ENCODE data around the gene ACOX3. TPM values are rescaled to one million over a fixed set of nuclear protein-coding genes. Genes with fewer than 3 reads are reported as not detected.
"Not testable (repeated sequence)": the region's sequence is repeated elsewhere in the genome, so short reads cannot be mapped to it uniquely, and the experiment has no call there.

The ACOX3 gene
- polyA plus RNA-seq, 3 donors, result 13.8 to 16.6 (median 14.9) TPM

- no peak for DNase-seq (ENCODE audit: low read depth in 3 of 3, low spot score in 2 of 3)
These were observed 81.3 kb downstream of the ACOX3 start for GRCh38 chr4:8359193-8359592.

DNA sequence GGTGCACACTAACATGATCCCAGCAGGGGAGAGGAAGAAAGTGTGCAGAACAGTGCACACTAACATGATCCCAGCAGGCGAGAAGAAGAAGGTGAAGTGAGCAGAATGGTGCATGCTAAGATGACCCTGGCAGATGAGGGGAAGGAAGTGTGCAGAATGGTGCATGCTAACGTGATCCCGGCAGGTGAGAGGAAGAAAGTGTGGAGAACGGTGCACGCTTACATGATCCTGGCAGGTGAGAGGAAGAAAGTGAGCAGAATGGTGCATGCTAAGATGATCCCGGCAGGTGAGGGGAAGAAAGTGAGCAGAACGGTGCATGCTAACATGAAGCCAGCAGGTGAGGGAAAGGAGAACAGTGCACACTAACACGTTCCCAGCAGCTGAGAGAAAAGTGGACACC, 83.7 kb downstream of the ACOX3 start:
- DNase-seq (ENCODE audit: low read depth in 3 of 3, low spot score in 2 of 3), result no peak

- DNase-seq (ENCODE audit: low read depth in 3 of 3, low spot score in 2 of 3), result no peak
These were observed 84.5 kb downstream of the ACOX3 start for GRCh38 chr4:8355864-8356565.

- DNase-seq (ENCODE audit: low read depth in 3 of 3, low spot score in 2 of 3), result no peak
These were observed 85.2 kb downstream of the ACOX3 start for GRCh38 chr4:8355306-8355705.

- DNase-seq (ENCODE audit: low read depth in 3 of 3, low spot score in 2 of 3), result no peak
These were observed 86.5 kb downstream of the ACOX3 start for GRCh38 chr4:8353912-8354453.

DNA sequence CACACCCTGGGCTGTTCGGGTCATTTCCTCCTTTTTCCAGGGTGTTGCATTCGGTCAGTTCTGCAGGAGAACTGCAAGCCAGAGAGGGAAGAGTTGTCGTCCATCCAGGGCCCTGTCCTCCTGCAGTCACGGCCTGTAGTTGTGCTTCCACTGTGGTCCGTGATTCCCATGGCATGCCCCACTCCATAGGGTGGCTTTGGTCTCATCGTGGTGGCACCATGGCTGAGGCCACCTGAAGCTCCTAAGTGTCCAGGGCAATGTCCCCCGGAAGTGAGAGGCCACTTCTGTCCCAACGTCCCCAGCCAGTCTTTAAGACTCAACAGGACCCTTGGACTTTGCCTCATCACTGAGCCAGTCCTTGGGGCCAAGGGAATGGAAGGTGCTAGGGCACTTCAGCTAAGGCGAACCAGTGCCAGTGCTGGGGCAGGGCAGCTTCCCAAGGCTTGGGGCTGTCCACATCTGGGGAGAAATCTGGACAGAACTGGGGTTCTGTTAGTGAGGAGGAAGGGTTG, 87.3 kb downstream of the ACOX3 start:
- no peak for DNase-seq (ENCODE audit: low read depth in 3 of 3, low spot score in 2 of 3)

GRCh38 chr4:8352368-8353157, 88.0 kb downstream of the ACOX3 start:
- no peak for DNase-seq (ENCODE audit: low read depth in 3 of 3, low spot score in 2 of 3)

- DNase-seq (ENCODE audit: low read depth in 3 of 3, low spot score in 2 of 3), result no peak
These were observed 88.6 kb downstream of the ACOX3 start for GRCh38 chr4:8351931-8352367.

GRCh38 chr4:8350841-8351461, 89.6 kb downstream of the ACOX3 start:
- no peak for DNase-seq (ENCODE audit: low read depth in 3 of 3, low spot score in 2 of 3)

- no peak for DNase-seq (ENCODE audit: low read depth in 3 of 3, low spot score in 2 of 3)
These were observed 90.2 kb downstream of the ACOX3 start for GRCh38 chr4:8350352-8350751.

DNA sequence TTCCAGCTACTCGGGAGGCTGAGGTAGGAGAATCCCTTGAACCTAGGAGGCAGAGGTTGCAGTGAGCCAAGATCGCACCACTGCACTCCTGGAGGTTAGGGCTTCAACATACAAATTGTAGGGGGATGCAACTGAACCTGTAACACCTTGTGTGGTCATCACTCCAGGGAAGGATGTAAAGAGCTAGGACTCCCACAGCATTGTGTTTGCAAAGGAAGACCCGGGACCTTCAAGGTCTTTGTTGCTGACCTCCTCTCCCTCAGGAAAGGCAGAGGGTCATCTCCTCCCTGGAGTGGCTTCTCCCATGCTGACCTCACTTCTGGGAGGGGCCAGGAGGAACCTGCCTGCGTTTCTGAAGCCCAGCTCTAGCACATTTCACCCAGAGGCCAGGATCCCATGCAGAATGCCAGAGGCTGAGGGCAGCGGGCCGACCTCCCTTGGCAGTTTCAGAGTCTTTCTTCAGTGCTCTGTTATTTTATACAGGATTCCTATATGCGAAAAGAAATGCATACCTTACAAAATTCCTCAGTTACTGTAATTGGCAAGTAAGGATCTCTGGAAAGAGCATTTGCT, 90.8 kb downstream of the ACOX3 start:
- no peak for DNase-seq (ENCODE audit: low read depth in 3 of 3, low spot score in 2 of 3)

DNA sequence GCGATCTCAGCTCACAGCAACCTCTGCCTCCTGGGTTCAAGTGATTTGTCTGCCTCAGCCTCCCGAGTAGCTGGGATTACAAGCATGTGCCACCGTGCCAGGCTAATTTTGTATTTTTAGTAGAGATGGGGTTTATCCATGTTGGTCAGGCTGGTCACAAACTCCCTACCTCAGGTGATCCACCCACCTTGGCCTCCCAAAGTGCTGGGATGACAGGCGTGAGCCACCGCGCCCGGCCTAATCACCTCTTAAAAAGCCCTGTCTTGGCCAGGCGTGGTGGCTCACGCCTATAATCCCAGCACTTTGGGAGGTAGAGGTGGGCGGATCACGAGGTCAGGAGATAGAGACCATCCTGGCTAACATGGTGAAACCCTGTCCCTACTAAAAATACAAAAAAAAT, 91.3 kb downstream of the ACOX3 start:
- DNase-seq (ENCODE audit: low read depth in 3 of 3, low spot score in 2 of 3), result not testable (repeated sequence)

DNA sequence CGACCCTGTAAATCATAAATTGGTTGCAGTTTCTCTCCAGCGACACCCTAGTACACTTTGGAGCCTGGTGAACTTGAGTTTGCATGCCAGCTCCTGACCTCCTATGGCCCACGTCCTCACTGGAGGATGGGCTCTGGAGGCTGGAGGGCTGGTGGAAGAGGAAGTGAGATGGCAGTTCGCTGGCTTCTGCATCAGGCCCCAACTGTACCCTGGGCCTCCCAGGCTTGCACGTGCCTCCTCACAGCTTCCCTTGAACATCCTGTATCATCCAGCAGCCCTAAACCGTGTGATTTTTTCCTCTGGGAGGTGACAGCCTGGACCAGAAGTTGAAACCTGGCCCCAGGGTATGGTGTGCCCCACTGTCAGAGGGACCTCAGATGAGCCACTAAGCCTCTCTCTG, 92.5 kb downstream of the ACOX3 start:
- DNase-seq (ENCODE audit: low read depth in 3 of 3, low spot score in 2 of 3), result no peak

DNA sequence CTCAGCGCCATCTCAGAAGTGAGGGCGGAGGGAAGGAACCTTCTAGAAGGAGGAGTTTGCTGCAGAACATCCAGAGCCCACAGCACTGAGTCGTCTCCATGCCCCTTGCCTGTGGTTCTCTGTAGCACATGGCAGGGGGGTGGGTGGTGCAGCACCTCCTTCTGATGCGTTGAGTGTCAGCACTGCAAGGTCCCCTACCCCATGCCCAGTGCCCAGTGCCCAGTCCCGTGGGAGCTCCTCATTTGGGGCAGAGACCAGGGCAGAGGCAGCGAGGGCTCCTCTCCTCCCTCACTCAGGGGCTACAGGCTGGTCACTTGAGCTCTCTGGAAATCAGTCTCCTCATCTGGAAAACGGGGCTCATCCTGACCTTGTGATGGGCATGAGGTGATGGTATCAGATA, 92.9 kb downstream of the ACOX3 start:
- no peak for DNase-seq (ENCODE audit: low read depth in 3 of 3, low spot score in 2 of 3)

DNA sequence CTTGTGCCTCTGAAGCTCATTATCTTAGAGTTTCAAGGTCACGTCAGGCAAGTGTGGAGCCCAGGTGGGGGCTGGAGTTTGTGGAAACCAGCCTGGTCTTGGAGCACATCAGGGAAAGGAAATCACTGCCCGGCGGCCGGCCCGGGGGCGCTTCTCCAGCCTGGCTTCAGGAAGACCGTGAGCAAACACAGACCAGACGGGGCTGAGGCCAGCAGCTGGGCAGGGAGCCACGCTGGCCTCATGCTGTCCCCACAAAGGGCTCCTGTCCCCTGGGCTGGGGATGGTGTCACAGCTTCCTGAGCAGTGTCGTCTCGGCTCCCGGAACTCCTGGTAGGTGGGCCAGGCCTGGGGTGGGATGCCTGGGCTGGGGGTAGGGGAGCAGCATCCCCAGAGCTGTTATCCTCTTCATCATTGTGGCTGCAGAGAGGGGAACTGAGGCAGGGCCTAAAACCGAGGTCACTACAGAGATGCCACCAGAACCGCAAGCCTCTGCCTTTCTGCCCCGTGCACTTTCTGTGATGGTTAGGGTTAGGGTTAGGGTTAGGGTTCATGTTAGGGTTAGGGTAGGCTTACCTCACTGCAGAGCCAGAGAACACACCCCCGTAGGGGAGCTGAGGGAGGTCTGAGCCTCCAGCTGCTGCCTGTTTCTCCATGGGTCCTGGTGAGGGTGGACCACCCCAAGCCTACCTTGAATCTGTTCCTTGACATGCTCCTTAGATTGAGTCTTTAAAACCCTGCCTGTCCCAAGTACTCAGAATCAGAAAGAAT, 93.5 kb downstream of the ACOX3 start:
- no peak for DNase-seq (ENCODE audit: low read depth in 3 of 3, low spot score in 2 of 3)

DNA sequence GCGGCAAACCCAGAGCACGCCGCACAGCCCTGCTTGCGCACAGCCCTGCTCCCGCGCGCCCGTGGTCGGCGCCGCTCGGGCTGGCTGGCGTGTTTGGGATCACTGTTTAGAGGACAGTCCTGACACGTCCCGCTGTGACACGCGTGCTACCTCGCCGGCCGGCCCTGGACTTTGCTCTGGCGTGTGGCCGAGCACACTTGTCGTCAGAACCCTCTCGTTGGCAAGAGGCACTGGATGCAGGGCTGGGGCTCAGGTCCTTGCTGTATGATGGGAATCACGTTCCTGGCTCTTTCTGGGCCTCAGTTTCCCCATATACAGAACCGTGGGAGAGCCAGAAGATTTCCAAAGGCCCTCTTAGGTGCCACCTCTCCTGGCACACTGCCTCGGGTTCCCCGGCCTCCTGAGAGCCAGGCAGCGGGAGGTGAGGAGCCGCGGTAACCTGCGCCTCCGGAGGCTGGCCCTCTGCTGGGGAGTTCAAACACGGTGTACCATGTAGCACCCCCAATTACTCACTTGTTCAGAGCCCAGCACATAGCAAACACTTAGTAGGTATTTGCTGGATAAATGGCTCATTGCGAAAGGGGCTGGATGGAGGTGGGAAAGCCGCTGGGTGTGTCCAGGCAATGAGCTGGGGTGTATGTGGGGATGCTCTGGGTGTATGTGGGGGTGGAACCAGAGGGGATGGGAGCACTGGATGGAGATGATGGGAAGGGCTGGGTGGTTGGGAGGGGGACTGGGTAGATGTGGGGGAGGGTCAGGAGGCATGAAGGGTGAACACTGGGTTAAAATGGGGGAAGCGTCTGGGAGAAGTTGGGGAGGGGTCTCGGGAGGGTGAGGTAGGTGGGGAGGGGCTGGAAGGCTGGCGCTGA, 94.3 kb downstream of the ACOX3 start:
- DNase-seq (ENCODE audit: low read depth in 3 of 3, low spot score in 2 of 3), result no peak

DNA sequence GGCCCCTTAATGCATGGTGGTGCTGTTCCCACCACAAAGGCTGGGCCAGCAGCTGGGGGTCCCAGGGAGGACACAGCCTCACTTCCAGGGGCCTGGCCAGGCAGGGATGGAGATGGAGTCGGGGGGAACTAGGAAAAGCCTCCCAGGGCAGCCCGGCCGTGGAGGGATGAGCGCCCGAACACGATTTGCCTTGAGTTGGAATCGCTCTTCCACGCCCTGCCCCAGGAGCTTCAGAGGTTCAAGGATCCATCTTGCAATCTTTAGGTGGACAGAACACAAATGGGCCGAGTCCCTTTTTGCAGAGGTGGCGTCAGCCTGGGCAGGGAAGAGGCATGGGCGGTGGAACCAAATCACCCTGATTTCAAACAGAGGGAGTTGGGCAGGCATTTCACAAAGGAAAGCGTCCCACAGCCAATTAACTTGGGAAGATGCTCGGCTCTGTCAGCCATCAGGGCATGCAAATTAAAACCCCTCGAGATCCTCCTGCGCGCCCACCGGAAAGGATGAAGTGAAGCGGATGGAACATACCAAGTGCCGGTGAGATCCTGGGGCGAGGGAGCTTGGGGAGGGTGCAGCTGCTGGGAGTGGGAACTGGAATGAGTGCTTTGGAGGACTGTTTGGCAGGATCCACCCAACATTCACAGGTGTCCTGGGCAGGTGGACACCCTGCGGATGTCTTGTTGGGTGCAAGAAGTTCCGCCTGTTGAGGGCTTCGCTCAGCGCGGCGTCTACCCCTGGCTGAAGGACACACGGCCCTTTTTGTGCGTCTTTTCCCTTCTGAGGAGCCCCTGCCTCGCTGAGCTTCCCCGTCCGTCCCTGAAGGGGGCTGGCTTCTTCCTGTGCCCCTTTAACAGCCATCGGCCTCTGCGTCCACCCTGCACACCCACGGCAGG, 95.2 kb downstream of the ACOX3 start:
- DNase-seq (ENCODE audit: low read depth in 3 of 3, low spot score in 2 of 3), result no peak

DNA sequence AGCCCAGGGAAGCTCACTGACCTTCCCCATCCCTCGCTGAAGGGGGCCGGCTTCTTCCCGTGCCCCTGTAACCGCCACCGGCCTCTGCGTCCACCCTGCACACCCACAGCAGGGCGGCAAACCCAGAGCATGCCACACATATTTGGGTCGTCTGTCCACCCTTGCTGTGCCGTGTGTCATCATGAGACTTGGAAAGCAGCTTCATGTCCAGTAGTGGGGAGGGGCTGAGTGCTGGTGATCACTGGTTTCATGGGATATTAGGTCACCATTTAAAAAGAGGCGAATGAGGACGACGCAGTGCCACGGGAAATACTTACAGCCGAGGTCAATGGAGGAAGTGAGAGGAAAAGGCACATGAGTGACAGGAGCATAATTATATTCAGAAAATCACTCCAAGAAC, 96.1 kb downstream of the ACOX3 start:
- DNase-seq (ENCODE audit: low read depth in 3 of 3, low spot score in 2 of 3), result no peak

Measured in right renal cortex interstitium (tissue), 3 donors.